ENCODE measurements around the gene EPN3.

The EPN3 gene

DNA sequence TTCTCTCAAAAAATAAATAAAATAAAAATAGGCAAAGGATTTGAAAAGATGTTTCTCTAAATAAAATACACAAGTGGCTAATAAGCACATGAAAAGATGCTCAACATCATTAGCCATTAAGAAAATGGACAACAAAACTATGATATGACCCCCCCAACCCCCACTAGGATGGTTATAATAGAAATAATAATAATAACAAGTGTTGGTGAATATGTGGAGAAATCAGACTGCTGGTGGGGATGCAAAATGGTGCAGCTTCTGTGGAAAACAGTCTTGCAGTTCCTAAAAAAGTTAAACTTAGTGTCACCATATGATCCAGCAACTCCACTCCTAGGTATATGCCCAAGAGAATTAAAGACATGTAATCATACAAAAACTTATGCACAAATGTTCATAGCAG, 33.3 kb upstream of the EPN3 start:
- H3K27me3 ChIP-seq (ENCODE audit: control insufficient read depth, insufficient read depth, low read length), result no peaks in the 10 kb centered on the region
- H3K4me1 ChIP-seq (ENCODE audit: control insufficient read depth, insufficient read depth, low read length), result peaks cover 14% of the 10 kb centered on the region
- no peak overlapping the region for H3K9ac ChIP-seq (ENCODE audit: low read length)
- H3K36me3 ChIP-seq (ENCODE audit: control insufficient read depth, insufficient read depth, low read length), result no peaks in the 10 kb centered on the region
- no peaks in the 10 kb centered on the region for H3K9me3 ChIP-seq (ENCODE audit: control insufficient read depth, low read length)
- no peak overlapping the region for H3K4me3 ChIP-seq (ENCODE audit: low read length)

DNA sequence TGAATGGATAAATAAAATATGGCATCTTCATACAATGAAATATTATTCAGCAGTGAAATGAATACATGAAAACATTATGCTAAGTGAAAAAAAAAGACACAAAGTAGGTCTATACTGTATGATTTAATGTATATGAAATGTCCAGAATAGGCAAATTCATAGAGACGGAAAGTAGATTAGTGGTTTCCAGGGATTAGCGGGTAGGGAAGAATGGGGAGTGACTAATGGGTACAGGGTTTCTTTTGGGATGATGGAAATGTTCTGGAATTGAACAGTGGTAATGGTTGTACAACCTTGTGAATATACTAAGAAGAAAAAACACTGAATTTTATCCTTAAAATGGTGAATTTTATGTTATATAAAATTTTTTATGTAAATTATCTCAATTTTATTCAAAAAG, 32.8 kb upstream of the EPN3 start:
- H3K9ac ChIP-seq (ENCODE audit: low read length), result no peak overlapping the region
- no peaks in the 10 kb centered on the region for H3K27me3 ChIP-seq (ENCODE audit: control insufficient read depth, insufficient read depth, low read length)
- H3K4me3 ChIP-seq (ENCODE audit: low read length), result no peak overlapping the region
- H3K4me1 ChIP-seq (ENCODE audit: control insufficient read depth, insufficient read depth, low read length), result peaks cover 14% of the 10 kb centered on the region
- H3K9me3 ChIP-seq (ENCODE audit: control insufficient read depth, low read length), result no peaks in the 10 kb centered on the region
- no peaks in the 10 kb centered on the region for H3K36me3 ChIP-seq (ENCODE audit: control insufficient read depth, insufficient read depth, low read length)

- no peak overlapping the region for H3K4me3 ChIP-seq (ENCODE audit: low read length)
- H3K36me3 ChIP-seq (ENCODE audit: control insufficient read depth, insufficient read depth, low read length), result no peaks in the 10 kb centered on the region
- H3K4me1 ChIP-seq (ENCODE audit: control insufficient read depth, insufficient read depth, low read length), result peaks cover 22% of the 10 kb centered on the region
- H3K27me3 ChIP-seq (ENCODE audit: control insufficient read depth, insufficient read depth, low read length), result no peaks in the 10 kb centered on the region
- H3K9ac ChIP-seq (ENCODE audit: low read length), result no peak overlapping the region
- no peaks in the 10 kb centered on the region for H3K9me3 ChIP-seq (ENCODE audit: control insufficient read depth, low read length)
Measured at GRCh38 chr17:50501054-50501453, 31.5 kb upstream of the EPN3 start.

GRCh38 chr17:50502301-50502990, 30.1 kb upstream of the EPN3 start:
- Histone ChIP-seq H3K4me1 (ENCODE audit: control insufficient read depth, insufficient read depth, low read length) (peaks cover 22% of the 10 kb centered on the region), H3K9ac (ENCODE audit: low read length) (no peak overlapping the region), H3K9me3 (ENCODE audit: control insufficient read depth, low read length) (no peaks in the 10 kb centered on the region), H3K27me3 (ENCODE audit: control insufficient read depth, insufficient read depth, low read length) (no peaks in the 10 kb centered on the region), H3K4me3 (ENCODE audit: low read length) (no peak overlapping the region), H3K36me3 (ENCODE audit: control insufficient read depth, insufficient read depth, low read length) (no peaks in the 10 kb centered on the region)

DNA sequence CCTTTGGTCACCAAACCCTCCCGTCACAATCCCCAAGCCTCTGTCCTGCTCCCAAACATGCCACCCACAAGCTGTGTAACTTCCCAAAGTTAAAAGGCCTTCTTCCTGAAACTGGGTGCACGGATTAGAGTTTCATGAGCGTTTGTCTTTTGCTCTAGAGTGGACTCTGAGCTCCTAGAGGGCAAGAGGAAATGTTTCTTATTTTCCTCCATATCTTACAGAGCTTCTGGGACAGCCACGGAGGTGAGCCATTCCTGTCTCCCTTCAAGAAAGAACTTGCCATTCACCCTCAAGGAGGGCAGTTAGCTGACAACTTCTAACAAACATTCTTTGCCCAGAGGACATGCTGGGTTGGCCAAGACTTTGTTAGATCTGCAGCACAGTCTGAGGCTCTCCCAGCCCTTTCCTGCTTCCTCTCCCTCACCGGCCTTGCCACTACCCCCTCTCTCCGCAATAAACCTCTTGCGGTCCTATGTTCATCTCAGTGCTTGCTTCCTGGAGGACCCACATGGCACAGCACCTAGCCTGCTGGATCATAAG, 26.9 kb upstream of the EPN3 start:
- Histone ChIP-seq H3K36me3 (ENCODE audit: control insufficient read depth, insufficient read depth, low read length) (no peaks in the 10 kb centered on the region), H3K9ac (ENCODE audit: low read length) (no peak overlapping the region), H3K4me3 (ENCODE audit: low read length) (no peak overlapping the region), H3K9me3 (ENCODE audit: control insufficient read depth, low read length) (no peaks in the 10 kb centered on the region), H3K4me1 (ENCODE audit: control insufficient read depth, insufficient read depth, low read length) (peaks cover 23% of the 10 kb centered on the region), H3K27me3 (ENCODE audit: control insufficient read depth, insufficient read depth, low read length) (no peaks in the 10 kb centered on the region)

GRCh38 chr17:50506298-50506697, 26.2 kb upstream of the EPN3 start:
- Histone ChIP-seq H3K4me1 (ENCODE audit: control insufficient read depth, insufficient read depth, low read length) (peaks cover 23% of the 10 kb centered on the region), H3K9ac (ENCODE audit: low read length) (no peak overlapping the region), H3K36me3 (ENCODE audit: control insufficient read depth, insufficient read depth, low read length) (no peaks in the 10 kb centered on the region), H3K27me3 (ENCODE audit: control insufficient read depth, insufficient read depth, low read length) (no peaks in the 10 kb centered on the region), H3K9me3 (ENCODE audit: control insufficient read depth, low read length) (no peaks in the 10 kb centered on the region), H3K4me3 (ENCODE audit: low read length) (no peak overlapping the region)

DNA sequence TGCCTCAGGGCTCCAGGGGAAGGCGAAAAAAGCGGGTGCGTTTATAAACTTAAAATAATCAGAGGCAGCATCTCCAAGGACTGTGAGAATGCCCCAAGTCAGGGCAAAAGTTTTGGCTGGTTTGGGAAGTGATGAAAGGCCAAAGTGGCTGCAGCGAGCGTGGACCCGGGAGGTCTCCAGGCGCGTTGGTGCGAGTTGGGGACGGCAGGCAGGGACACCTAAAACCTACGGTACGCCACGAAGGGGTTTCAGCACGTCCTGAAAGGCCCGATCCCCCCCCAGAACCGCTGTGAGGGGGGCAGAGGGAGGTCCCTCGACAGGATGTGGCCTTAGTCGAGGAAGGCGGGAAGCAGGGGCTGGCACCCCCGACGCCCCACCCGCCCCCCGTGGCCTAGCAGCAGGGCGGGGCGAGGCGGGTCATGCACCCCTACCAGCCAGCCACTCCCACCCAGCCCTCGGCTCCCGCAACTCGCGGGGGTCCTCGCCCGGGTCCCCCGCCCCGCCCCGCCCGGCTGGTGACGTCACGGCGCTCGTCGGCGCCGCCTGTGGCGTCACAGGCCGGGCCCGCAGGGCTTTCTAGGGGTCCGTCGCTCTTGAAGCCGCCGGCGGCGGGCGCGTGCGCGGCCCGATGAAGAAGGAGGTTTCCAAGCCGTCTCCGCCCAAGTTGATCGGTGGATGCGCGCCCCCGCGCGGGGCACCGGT, 24.5 kb upstream of the EPN3 start, which contains the start of gene MYCBPAP:
Gene MYCBPAP, plus strand, starts transcription at position 569 of the 702 bp plus-strand sequence. CDS start 236 bp downstream, outside the sequence.
- no peaks in the 10 kb centered on the region for H3K27me3 ChIP-seq (ENCODE audit: control insufficient read depth, insufficient read depth, low read length)
- H3K4me3 ChIP-seq (ENCODE audit: low read length), result peak within 1 kb of the TSS; percentile 36
- H3K4me1 ChIP-seq (ENCODE audit: control insufficient read depth, insufficient read depth, low read length), result peaks cover 23% of the 10 kb centered on the region
- H3K9ac ChIP-seq (ENCODE audit: low read length), result peak within 1 kb of the TSS; percentile 70
- no peaks in the 10 kb centered on the region for H3K9me3 ChIP-seq (ENCODE audit: control insufficient read depth, low read length)
- H3K36me3 ChIP-seq (ENCODE audit: control insufficient read depth, insufficient read depth, low read length), result no peaks in the 10 kb centered on the region

GRCh38 chr17:50508573-50509460, 23.7 kb upstream of the EPN3 start:
- Histone ChIP-seq H3K27me3 (ENCODE audit: control insufficient read depth, insufficient read depth, low read length) (no peaks in the 10 kb centered on the region), H3K9ac (ENCODE audit: low read length) (peak overlapping the region; percentile 70), H3K4me1 (ENCODE audit: control insufficient read depth, insufficient read depth, low read length) (peaks cover 19% of the 10 kb centered on the region), H3K9me3 (ENCODE audit: control insufficient read depth, low read length) (no peaks in the 10 kb centered on the region), H3K36me3 (ENCODE audit: control insufficient read depth, insufficient read depth, low read length) (no peaks in the 10 kb centered on the region), H3K4me3 (ENCODE audit: low read length) (peak overlapping the region; percentile 36)

DNA sequence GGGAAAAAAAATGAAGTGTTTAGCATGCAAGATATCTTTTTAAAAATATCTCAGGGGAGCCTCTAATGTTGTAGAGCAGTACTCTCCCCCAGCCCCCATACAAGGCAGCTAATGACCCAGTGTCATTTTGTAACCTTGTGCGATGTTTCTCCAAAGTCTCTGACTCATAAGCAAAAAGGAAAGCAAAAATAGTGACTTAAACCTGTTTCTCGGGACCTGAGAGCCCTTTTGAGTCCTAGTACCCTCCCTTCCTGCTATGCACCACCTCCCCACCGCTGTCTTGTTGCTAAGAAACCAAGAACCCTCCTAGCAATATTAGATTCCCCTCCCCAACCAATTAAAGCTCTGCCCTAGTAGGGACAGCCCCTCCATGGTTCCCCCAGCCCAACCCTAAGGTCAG, 21.5 kb upstream of the EPN3 start:
- peaks cover 11% of the 10 kb centered on the region for H3K4me1 ChIP-seq (ENCODE audit: control insufficient read depth, insufficient read depth, low read length)
- no peaks in the 10 kb centered on the region for H3K9me3 ChIP-seq (ENCODE audit: control insufficient read depth, low read length)
- H3K9ac ChIP-seq (ENCODE audit: low read length), result no peak overlapping the region
- no peak overlapping the region for H3K4me3 ChIP-seq (ENCODE audit: low read length)
- H3K27me3 ChIP-seq (ENCODE audit: control insufficient read depth, insufficient read depth, low read length), result no peaks in the 10 kb centered on the region
- no peaks in the 10 kb centered on the region for H3K36me3 ChIP-seq (ENCODE audit: control insufficient read depth, insufficient read depth, low read length)

- Histone ChIP-seq H3K27me3 (ENCODE audit: control insufficient read depth, insufficient read depth, low read length) (no peaks in the 10 kb centered on the region), H3K9me3 (ENCODE audit: control insufficient read depth, low read length) (no peaks in the 10 kb centered on the region), H3K9ac (ENCODE audit: low read length) (no peak overlapping the region), H3K4me1 (ENCODE audit: control insufficient read depth, insufficient read depth, low read length) (peaks cover 7% of the 10 kb centered on the region), H3K36me3 (ENCODE audit: control insufficient read depth, insufficient read depth, low read length) (no peaks in the 10 kb centered on the region), H3K4me3 (ENCODE audit: low read length) (no peak overlapping the region)
Measured at GRCh38 chr17:50513495-50513894, 19.0 kb upstream of the EPN3 start.

DNA sequence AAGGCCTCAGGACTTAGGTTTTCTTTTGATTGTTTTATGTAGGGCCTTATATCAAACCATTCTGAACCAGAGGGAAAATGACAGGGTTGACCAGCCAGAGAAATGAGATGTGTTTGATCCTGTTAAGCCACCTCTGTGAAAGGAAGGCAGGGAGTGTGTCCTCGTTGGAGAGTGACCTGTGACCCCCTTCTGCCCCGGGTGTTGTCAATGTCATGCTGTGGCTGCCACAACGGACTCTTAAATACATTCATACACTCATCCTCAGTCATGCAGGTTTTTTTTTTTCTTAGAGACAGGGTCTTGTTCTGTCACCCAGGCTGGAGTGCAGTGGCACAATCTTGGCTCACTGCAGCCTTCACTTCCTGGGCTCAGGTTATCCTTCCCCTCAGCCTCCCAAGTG, 18.1 kb upstream of the EPN3 start:
- Histone ChIP-seq H3K27me3 (ENCODE audit: control insufficient read depth, insufficient read depth, low read length) (no peaks in the 10 kb centered on the region), H3K4me3 (ENCODE audit: low read length) (no peak overlapping the region), H3K9ac (ENCODE audit: low read length) (no peak overlapping the region), H3K36me3 (ENCODE audit: control insufficient read depth, insufficient read depth, low read length) (no peaks in the 10 kb centered on the region), H3K9me3 (ENCODE audit: control insufficient read depth, low read length) (no peaks in the 10 kb centered on the region), H3K4me1 (ENCODE audit: control insufficient read depth, insufficient read depth, low read length) (peaks cover 7% of the 10 kb centered on the region)
